NK-92 (cell line): ENCODE data around the gene DBP.
"Not testable (repeated sequence)": the region's sequence is repeated elsewhere in the genome, so short reads cannot be mapped to it uniquely, and the experiment has no call there.

Experiments used
- DNase-seq: peaks from one replicate; lab custom pipeline; 2025; ENCODE audit not compliant: unreplicated experiment; lab: John Stamatoyannopoulos, UW

The DBP gene

GRCh38 chr19:48636859-48637448 lies at the start of gene DBP:
DBP (minus strand) TSS chr19:48637379; CDS start chr19:48636994, 385 bp downstream.
- DNase-seq = no peak

GRCh38 chr19:48686637-48687036 lies 49.5 kb upstream of the DBP start:
- not testable (repeated sequence) for DNase-seq

- DNase-seq = no peak
Measured at GRCh38 chr19:48686088-48686487, 48.9 kb upstream of the DBP start.

GRCh38 chr19:48685583-48685982 lies 48.4 kb upstream of the DBP start:
- DNase-seq = no peak

GRCh38 chr19:48683349-48683748 lies 46.2 kb upstream of the DBP start:
- DNase-seq = no peak

GRCh38 chr19:48681127-48681470 lies 43.9 kb upstream of the DBP start:
- DNase-seq = no peak

GRCh38 chr19:48680436-48681126 lies 43.4 kb upstream of the DBP start:
- DNase-seq = no peak

- DNase-seq = not testable (repeated sequence)
Measured at GRCh38 chr19:48680006-48680405, 42.8 kb upstream of the DBP start.

GRCh38 chr19:48678201-48678600 lies 41.0 kb upstream of the DBP start:
- DNase-seq = no peak

GRCh38 chr19:48676887-48677286 lies 39.7 kb upstream of the DBP start:
- DNase-seq = no peak

GRCh38 chr19:48676487-48676886 lies 39.3 kb upstream of the DBP start:
- no peak for DNase-seq

- DNase-seq = no peak
Measured at GRCh38 chr19:48674921-48675824, 38.0 kb upstream of the DBP start.

GRCh38 chr19:48674216-48674809 lies 37.1 kb upstream of the DBP start:
- DNase-seq = no peak

GRCh38 chr19:48673436-48674100 lies 36.4 kb upstream of the DBP start:
- DNase-seq = no peak

GRCh38 chr19:48672994-48673393 lies 35.8 kb upstream of the DBP start, which contains the start of gene NTN5:
NTN5 (minus strand) TSS chr19:48673017; CDS start chr19:48670986, 2,031 bp downstream.
- DNase-seq = no peak

- DNase-seq = no peak
Measured at GRCh38 chr19:48671446-48671995, 34.3 kb upstream of the DBP start.

- no peak for DNase-seq
Measured at GRCh38 chr19:48670699-48671445, 33.7 kb upstream of the DBP start.

GRCh38 chr19:48669903-48670668 lies 32.9 kb upstream of the DBP start:
- DNase-seq = no peak

- DNase-seq = no peak
Measured at GRCh38 chr19:48668761-48669160, 31.6 kb upstream of the DBP start.
